Measurements from ENCODE around the gene LHX1. TPM values are rescaled to one million over a fixed set of nuclear protein-coding genes. Genes with fewer than 3 reads are reported as not detected.

The LHX1 gene
- total and polyA plus RNA-seq, 9 of the 15 experiments (the other 6 are each of a cell fraction or from before 2014, with no cell fraction given): 0.05 to 0.64 (median 0.07) TPM; not detected in 6

- peaks cover 45% of the 10 kb centered on the region for H3K36me3 ChIP-seq (ENCODE audit: control insufficient read depth, insufficient read depth, low read length)
- peaks cover 43% of the 10 kb centered on the region for H3K79me2 ChIP-seq (ENCODE audit: control insufficient read depth, insufficient read depth, low read length)
These were observed 12.2 kb downstream of the LHX1 start for GRCh38 chr17:36949461-36949927.

GRCh38 chr17:36950027-36950426 is 12.8 kb downstream of the LHX1 start:
- no TSS peak for BruUV-seq (replicated peaks)
- FAIRE-seq (no peak), DNase-seq (ENCODE audit: extremely low read depth in 1 of 4, low spot score in 3 of 4) (peak in 2 of 4 experiments; percentile 11 to 16), ATAC-seq (no peak)
- Histone ChIP-seq H3K27me3 (ENCODE audit: control insufficient read depth in 2 of 2, insufficient read depth in 2 of 2, low read length in 2 of 2) (peaks cover 3 to 9% of the 10 kb centered on the region in 2 experiments; a peak in 2 of 5 replicates), H3K9me3 (replicated peaks; ENCODE audit: control insufficient read depth, insufficient read depth, low read depth, low read length) (no peaks in the 10 kb centered on the region), H3K9me1 (ENCODE audit: control insufficient read depth, insufficient read depth, low read length) (no peaks in the 10 kb centered on the region), H4K20me1 (replicated peaks; ENCODE audit: control insufficient read depth, insufficient read depth, low read length) (0 out of 2 replicates have a peak, but pooled peaks cover 4% of the 10 kb centered on the region), H3K4me3 (peak overlapping the region; percentile 92), H3K4me2 (ENCODE audit: insufficient read depth, low read length) (peak overlapping the region; percentile 92), H2AFZ (ENCODE audit: low read depth, low read length) (no peak overlapping the region), H3K79me2 (ENCODE audit: control insufficient read depth, insufficient read depth, low read length) (peaks cover 43% of the 10 kb centered on the region), H3K9ac (ENCODE audit: insufficient read depth in 1 of 2, low read depth in 2 of 2, low read length in 2 of 2) (peak overlapping the region; percentile 94 to 99; a peak in 3 of 4 replicates), H3K27ac (ENCODE audit: extremely low read depth, low read depth, low read length) (no peak overlapping the region; the same call in 1 of the 3 replicates), H3K4me1 (replicated peaks in 1 of 2; ENCODE audit: control insufficient read depth in 2 of 2, insufficient read depth in 2 of 2, low read length in 2 of 2) (peaks cover 23 to 24% of the 10 kb centered on the region in 2 experiments), H3K36me3 (ENCODE audit: control insufficient read depth, insufficient read depth, low read length) (peaks cover 49% of the 10 kb centered on the region)
- TF ChIP-seq MEIS2 (IDR thresholded peaks at IDR 0.05; ENCODE audit: partially characterized antibody) (peak; percentile 61), KAT7 (CRISPR knock-in tag; IDR thresholded peaks at IDR 0.05; ENCODE audit: borderline replicate concordance) (no peak), PKNOX1 (IDR thresholded peaks at IDR 0.05) (peak; percentile 88)
- ChIA-PET POLR2A (interaction anchor here (1.3 to 1.7 kb wide), 2 partner anchors 10 to 358 kb away, joined by 3 to 10 read pairs; no protein-coding TSS in a partner anchor), CTCF (ENCODE audit: low intra/inter-chr PET ratio) (no interaction called here)
- intact Hi-C loops (cut with micrococcal nuclease) (no loop called here), in situ Hi-C loops (cut with MboI) (no loop called here)
- WGBS (ENCODE audit: insufficient coverage, low coverage, missing lambda C conversion rate): 8% methylated on average over 8 of the region's 8 CpGs

More at GRCh38 chr17:36949461-36949927, 12.2 kb downstream of the LHX1 start:
- POLR2A ChIA-PET: interaction anchor here (0.6 to 1.7 kb wide), 7 partner anchors 8 to 357 kb away, joined by 3 to 10 read pairs (median 3); no protein-coding TSS in a partner anchor
- FAIRE-seq: no peak
- CTCF ChIA-PET (ENCODE audit: low intra/inter-chr PET ratio): no interaction called here
- intact Hi-C loops (cut with micrococcal nuclease): no loop called here
- BruUV-seq (replicated peaks): no TSS peak
- H2AFZ ChIP-seq (ENCODE audit: low read depth, low read length): peak overlapping the region; percentile 99
- peaks cover 3 to 9% of the 10 kb centered on the region in 2 experiments; a peak in 2 of 5 replicates for H3K27me3 ChIP-seq (ENCODE audit: control insufficient read depth in 2 of 2, insufficient read depth in 2 of 2, low read length in 2 of 2)
- no peak for TF ChIP-seq HNRNPLL (IDR thresholded peaks at IDR 0.05; ENCODE audit: low read depth, low read length, poor library complexity, severe bottlenecking)
- peak; percentile 59; the same call in 1 of the 2 replicates for TF ChIP-seq KAT7 (CRISPR knock-in tag; IDR thresholded peaks at IDR 0.05; ENCODE audit: borderline replicate concordance)
- H3K27ac ChIP-seq (ENCODE audit: extremely low read depth, low read depth, low read length): peak overlapping the region; percentile 91
- peak overlapping the region; percentile 92 for H3K4me3 ChIP-seq
- ATAC-seq: peak; percentile 63
- no peak for DNase-seq (ENCODE audit: extremely low read depth in 1 of 4, low spot score in 3 of 4)
- peak overlapping the region; percentile 94 to 99 for H3K9ac ChIP-seq (ENCODE audit: insufficient read depth in 1 of 2, low read depth in 2 of 2, low read length in 2 of 2)
- WGBS (ENCODE audit: insufficient coverage, low coverage, missing lambda C conversion rate): 2% methylated on average over 9 of the region's 9 CpGs
- H3K4me2 ChIP-seq (ENCODE audit: insufficient read depth, low read length): peak overlapping the region; percentile 92
- H3K4me1 ChIP-seq (replicated peaks in 1 of 2; ENCODE audit: control insufficient read depth in 2 of 2, insufficient read depth in 2 of 2, low read length in 2 of 2): peaks cover 23 to 24% of the 10 kb centered on the region in 2 experiments
- H3K9me1 ChIP-seq (ENCODE audit: control insufficient read depth, insufficient read depth, low read length): no peaks in the 10 kb centered on the region
- 0 out of 2 replicates have a peak, but pooled peaks cover 4% of the 10 kb centered on the region for H4K20me1 ChIP-seq (replicated peaks; ENCODE audit: control insufficient read depth, insufficient read depth, low read length)
- no peaks in the 10 kb centered on the region for H3K9me3 ChIP-seq (replicated peaks; ENCODE audit: control insufficient read depth, insufficient read depth, low read depth, low read length)
- in situ Hi-C loops (cut with MboI): no loop called here
